GM18520 (cell line): ENCODE data around the gene SLC1A5.
"Not testable (repeated sequence)": the region's sequence is repeated elsewhere in the genome, so short reads cannot be mapped to it uniquely, and the experiment has no call there.

Experiments
- ATAC-seq: cut with Tn5 transposase; IDR thresholded peaks from one replicate; pipeline ENCODE4 v1.9.1; 2021; ENCODE audit not compliant: unreplicated experiment

SLC1A5 gene

GRCh38 chr19:46788262-46788967, at the start of gene SLC1A5:
SLC1A5 (minus strand) TSS chr19:46788594; CDS start chr19:46787965, 629 bp downstream.
- peak; percentile 47 for ATAC-seq

- ATAC-seq = no peak
Measured at GRCh38 chr19:46838160-46838559, 49.8 kb upstream of the SLC1A5 start.

GRCh38 chr19:46834984-46835383, 46.6 kb upstream of the SLC1A5 start:
- no peak for ATAC-seq

- ATAC-seq = no peak
Measured at GRCh38 chr19:46834121-46834520, 45.7 kb upstream of the SLC1A5 start.

- no peak for ATAC-seq
Measured at GRCh38 chr19:46830864-46831263, 42.5 kb upstream of the SLC1A5 start.

GRCh38 chr19:46828484-46828883, 40.1 kb upstream of the SLC1A5 start:
- no peak for ATAC-seq

- no peak for ATAC-seq
Measured at GRCh38 chr19:46825731-46826055, 37.3 kb upstream of the SLC1A5 start.

GRCh38 chr19:46824890-46825730, 36.7 kb upstream of the SLC1A5 start:
- ATAC-seq = no peak

GRCh38 chr19:46823049-46823448, 34.7 kb upstream of the SLC1A5 start:
- ATAC-seq = no peak

GRCh38 chr19:46822410-46822787, 34.0 kb upstream of the SLC1A5 start:
- ATAC-seq = not testable (repeated sequence)

- ATAC-seq = no peak
Measured at GRCh38 chr19:46821512-46822409, 33.4 kb upstream of the SLC1A5 start.

- ATAC-seq = no peak
Measured at GRCh38 chr19:46818812-46819211, 30.4 kb upstream of the SLC1A5 start.

- ATAC-seq = no peak
Measured at GRCh38 chr19:46815833-46816627, 27.6 kb upstream of the SLC1A5 start.

GRCh38 chr19:46813839-46814358, 25.5 kb upstream of the SLC1A5 start:
- no peak for ATAC-seq

- no peak for ATAC-seq
Measured at GRCh38 chr19:46812977-46813838, 24.8 kb upstream of the SLC1A5 start.

- ATAC-seq = no peak
Measured at GRCh38 chr19:46809534-46810272, 21.3 kb upstream of the SLC1A5 start.

- ATAC-seq = no peak
Measured at GRCh38 chr19:46806656-46807055, 18.3 kb upstream of the SLC1A5 start.

- ATAC-seq = not testable (repeated sequence)
Measured at GRCh38 chr19:46804432-46804831, 16.0 kb upstream of the SLC1A5 start.

- ATAC-seq = no peak
Measured at GRCh38 chr19:46803555-46803954, 15.2 kb upstream of the SLC1A5 start.
